Upper lobe of left lung (tissue), 6 donors: ENCODE measurements around the gene PILRA. TPM values are rescaled to one million over a fixed set of nuclear protein-coding genes. Genes with fewer than 3 reads are reported as not detected.

Experiments
- ATAC-seq, 2 donors: fragments of 200-7000 bp; cut with Tn5 transposase; one replicate each; pipeline ENCODE4 v1.9.1; 2022; ENCODE audit warnings: mild to moderate bottlenecking in 2 of 2, moderate library complexity in 2 of 2; ENCODE audit not compliant: low FRiP score in 2 of 2
- DNase-seq, 2 donors: peaks; one replicate each; pipeline ENCODE4 v3.0.0-alpha.2; 2019 to 2020
- H3K27ac ChIP-seq, 4 donors: fragments of 200-600 bp; sonication (generic); one replicate each; pipeline ENCODE4 v1.5.1; 2016 to 2019
- H3K27me3 ChIP-seq, 4 donors: fragments of 200-600 bp; sonication (generic); one replicate each; pipeline ENCODE4 v1.5.1; 2017 to 2019
- H3K36me3 ChIP-seq, 4 donors: fragments of 200-600 bp; sonication (generic); one replicate each; pipeline ENCODE4 v1.5.1; 2016 to 2019
- H3K4me1 ChIP-seq, 4 donors: fragments of 200-600 bp; sonication (generic); one replicate each; pipeline ENCODE4 v1.5.1; 2018 to 2019
- H3K4me3 ChIP-seq, 4 donors: fragments of 200-600 bp; sonication (generic); one replicate each; pipeline ENCODE4 v1.5.1; 2017 to 2019; ENCODE audit warnings: mild to moderate bottlenecking in 2 of 4, moderate library complexity in 1 of 4
- H3K9me3 ChIP-seq, 4 donors: fragments of 200-600 bp; sonication (generic); one replicate each; pipeline ENCODE4 v1.5.1; 2018 to 2019
- CTCF ChIP-seq, 6 experiments: fragments of 450-650 bp in 4 of 6; fragments of 200-600 bp in 2 of 6; sonication (generic) in 2 of 6; IDR thresholded peaks; one replicate each; pipeline ENCODE4 v1.5.1; 2016 to 2019; ENCODE audit warnings: antibody characterized with exemption in 6 of 6
- EP300 ChIP-seq, 4 donors: sonication (generic); formaldehyde crosslinking; IDR thresholded peaks; one replicate each; pipeline ENCODE4 v1.5.1; 2017; ENCODE audit warnings: antibody characterized with exemption in 4 of 4, control low read depth in 2 of 4
- POLR2A ChIP-seq, 4 donors: fragments of 450-650 bp; IDR thresholded peaks; one replicate each; pipeline ENCODE4 v1.5.1; 2016 to 2017; ENCODE audit warnings: antibody characterized with exemption in 4 of 4, mild to moderate bottlenecking in 2 of 4
- POLR2AphosphoS5 ChIP-seq, 2 donors: sonication (generic); formaldehyde crosslinking; IDR thresholded peaks; one replicate each; pipeline ENCODE4 v1.5.1; 2017; ENCODE audit warnings: antibody characterized with exemption in 2 of 2
- WGBS, 2 donors: methylation state at CpG; one replicate each; pipeline ENCODE4 v1.1.5; 2017 to 2018; 5-methylcytosine and 5-hydroxymethylcytosine counted together
- total RNA-seq, 6 donors: library from RNA; depleted of rRNA in 4 of 6; stranded (reverse); fragments of >200 nt in 4 of 6; gene quantifications; one replicate each; pipeline versions ENCODE4 v1.1.0 to v1.2.1, GENCODE V29; 2016 to 2021
- donor health status: DM: no; HTN: no; CAD: no; lungs with moderate emphysema.
- donor health status: DM: no; HTN: yes; CAD: no; lungs with severe emphysema.

The PILRA gene
- total RNA-seq, 6 donors from 2014 or later: 15.2 to 52.4 (median 24.2) TPM

GRCh38 chr7:100353685-100354330 is 19.5 kb upstream of the PILRA start:
- H3K9me3 ChIP-seq: no peaks in the 10 kb centered on the region
- H3K4me3 ChIP-seq: no peak overlapping the region
- no peaks in the 10 kb centered on the region for H3K27me3 ChIP-seq
- H3K4me1 ChIP-seq: no peaks in the 10 kb centered on the region
- H3K27ac ChIP-seq: peak overlapping the region in 1 of 4 donors; percentile 39
- ATAC-seq (no peak), DNase-seq (no peak)
- no peak for TF ChIP-seq CTCF (IDR thresholded peaks at IDR 0.05)
- no peak for TF ChIP-seq POLR2A (IDR thresholded peaks at IDR 0.05)
- no peak for TF ChIP-seq EP300 (IDR thresholded peaks at IDR 0.05)
- TF ChIP-seq POLR2AphosphoS5 (IDR thresholded peaks at IDR 0.05): no peak
- WGBS, 2 donors: 83 to 90% methylated on average over 2 to 5 of the region's 6 CpGs
- H3K36me3 ChIP-seq: peaks cover 6 to 98% (median 87%) of the 10 kb centered on the region in 4 donors

DNA sequence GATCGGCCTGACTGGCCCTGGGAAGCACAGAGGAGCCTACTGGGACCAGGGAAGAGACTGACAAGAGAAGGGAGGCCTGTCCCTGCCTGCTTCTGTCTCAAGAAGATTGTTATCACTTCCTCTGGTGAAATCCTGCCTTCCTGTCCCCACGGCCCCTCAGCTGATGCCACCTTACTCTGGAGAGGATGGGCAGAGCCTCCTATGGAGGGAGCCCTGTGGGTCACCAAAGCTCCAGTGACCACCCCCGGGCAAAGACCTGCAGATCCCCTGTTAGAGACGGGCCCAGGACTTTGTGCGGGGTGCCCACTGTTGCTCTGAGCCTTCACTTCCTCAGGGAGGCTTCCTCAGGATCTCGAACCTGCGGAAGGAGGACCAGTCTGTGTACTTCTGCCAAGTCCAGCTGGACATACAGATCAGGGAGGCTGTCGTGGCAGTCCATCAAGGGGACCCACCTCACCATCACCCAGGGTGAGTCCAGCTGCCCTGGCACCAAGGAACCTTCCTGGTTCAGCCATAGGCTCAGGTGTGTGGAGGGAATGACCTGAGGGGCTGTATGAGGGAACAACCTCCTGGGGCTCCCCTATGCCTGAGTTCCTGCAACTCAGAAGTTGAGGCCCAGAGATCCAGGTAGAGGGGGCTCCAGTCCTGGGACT is 16.7 kb upstream of the PILRA start:
- TF ChIP-seq CTCF (IDR thresholded peaks at IDR 0.05): no peak
- TF ChIP-seq EP300 (IDR thresholded peaks at IDR 0.05): no peak
- no peak for TF ChIP-seq POLR2A (IDR thresholded peaks at IDR 0.05)
- TF ChIP-seq POLR2AphosphoS5 (IDR thresholded peaks at IDR 0.05): no peak
- WGBS, 2 donors: 80 to 90% methylated on average over 7 to 8 of the region's 8 CpGs
- peak overlapping the region in 3 of 4 donors; percentile 49 to 81 (median 67) for H3K27ac ChIP-seq
- H3K4me1 ChIP-seq: no peaks in the 10 kb centered on the region
- peaks cover 24 to 99% (median 91%) of the 10 kb centered on the region in 4 donors for H3K36me3 ChIP-seq
- ATAC-seq (no peak), DNase-seq (peak in 1 of 2 donors; percentile 21)
- no peaks in the 10 kb centered on the region for H3K27me3 ChIP-seq
- no peak overlapping the region for H3K4me3 ChIP-seq
- H3K9me3 ChIP-seq: no peaks in the 10 kb centered on the region

GRCh38 chr7:100357131-100357561 is 16.1 kb upstream of the PILRA start:
- DNase-seq (peak in 1 of 2 donors; percentile 20), ATAC-seq (no peak)
- peaks cover 28 to 100% (median 95%) of the 10 kb centered on the region in 4 donors for H3K36me3 ChIP-seq
- no peaks in the 10 kb centered on the region for H3K4me1 ChIP-seq
- TF ChIP-seq POLR2A (IDR thresholded peaks at IDR 0.05): no peak
- no peak for TF ChIP-seq EP300 (IDR thresholded peaks at IDR 0.05)
- TF ChIP-seq POLR2AphosphoS5 (IDR thresholded peaks at IDR 0.05): no peak
- TF ChIP-seq CTCF (IDR thresholded peaks at IDR 0.05): no peak
- H3K4me3 ChIP-seq: no peak overlapping the region
- H3K9me3 ChIP-seq: no peaks in the 10 kb centered on the region
- 94 to 97% methylated on average over 3 to 5 of the region's 6 CpGs for WGBS, 2 donors
- H3K27ac ChIP-seq: peak overlapping the region; percentile 25 to 81 (median 58)
- no peaks in the 10 kb centered on the region for H3K27me3 ChIP-seq

- peaks cover 34 to 100% (median 91%) of the 10 kb centered on the region in 4 donors for H3K36me3 ChIP-seq
- H3K4me1 ChIP-seq: no peaks in the 10 kb centered on the region
- TF ChIP-seq EP300 (IDR thresholded peaks at IDR 0.05) (no peak), POLR2AphosphoS5 (IDR thresholded peaks at IDR 0.05) (no peak), POLR2A (IDR thresholded peaks at IDR 0.05) (no peak), CTCF (IDR thresholded peaks at IDR 0.05) (no peak)
- no peaks in the 10 kb centered on the region for H3K9me3 ChIP-seq
- 85 to 86% methylated on average over 4 to 10 of the region's 11 CpGs for WGBS, 2 donors
- H3K27ac ChIP-seq: peak within 1 kb of the TSS; percentile 25 to 81 (median 58)
- no peaks in the 10 kb centered on the region for H3K27me3 ChIP-seq
- ATAC-seq (peak in 1 of 2 donors; percentile 8), DNase-seq (peak in 1 of 2 donors; percentile 19)
- no peak within 1 kb of the TSS for H3K4me3 ChIP-seq
Measured at GRCh38 chr7:100358027-100358856, 15.0 kb upstream of the PILRA start, which contains the start of gene PILRB. TSS of gene PILRB (plus strand) at chr7:100358117. CDS start at chr7:100358303, 186 bp downstream.
